Lung microvascular endothelial cell (primary cell): ENCODE data around the gene NSUN6. TPM values are rescaled to one million over a fixed set of nuclear protein-coding genes. Genes with fewer than 3 reads are reported as not detected.
A peak's percentile ranks its signal among the peaks of the same experiment; 100 is the strongest.

ENCODE experiments used
- DNase-seq, 2 donors: peaks; one replicate each; pipeline versions ENCODE4 v3.0.0 to v3.0.0-alpha.2; 2010; ENCODE audit warnings: low read depth in 2 of 2
- total RNA-seq: library from RNA; depleted of rRNA; stranded (reverse); fragments of >200 nt; gene quantifications from 2 replicates; pipeline ENCODE4 v1.2.1, GENCODE V29; 2014

The NSUN6 gene
- total RNA-seq, 1 donor from 2014 or later, result 3.8 TPM

GRCh38 chr10:18563003-18563726, 88.2 kb downstream of the NSUN6 start:
- DNase-seq, result no peak

GRCh38 chr10:18561861-18562551, 89.4 kb downstream of the NSUN6 start:
- no peak for DNase-seq

GRCh38 chr10:18557960-18558359, 93.4 kb downstream of the NSUN6 start:
- no peak for DNase-seq

- no peak for DNase-seq
Measured at GRCh38 chr10:18556522-18557147, 94.8 kb downstream of the NSUN6 start.

GRCh38 chr10:18554479-18554878, 96.9 kb downstream of the NSUN6 start:
- DNase-seq, result no peak

GRCh38 chr10:18551473-18551872, 99.9 kb downstream of the NSUN6 start:
- DNase-seq, result no peak

GRCh38 chr10:18549105-18549504, 102.3 kb downstream of the NSUN6 start:
- DNase-seq, result no peak

- DNase-seq, result peak in 1 of 2 donors; percentile 21
Measured at GRCh38 chr10:18545621-18546305, 105.6 kb downstream of the NSUN6 start.

GRCh38 chr10:18542832-18543231, 108.6 kb downstream of the NSUN6 start:
- no peak for DNase-seq

- DNase-seq, result no peak
Measured at GRCh38 chr10:18540195-18540594, 111.2 kb downstream of the NSUN6 start.

GRCh38 chr10:18539335-18539734, 112.1 kb downstream of the NSUN6 start:
- DNase-seq, result no peak

- no peak for DNase-seq
Measured at GRCh38 chr10:18533896-18534295, 117.5 kb downstream of the NSUN6 start.

- no peak for DNase-seq
Measured at GRCh38 chr10:18532881-18533535, 118.4 kb downstream of the NSUN6 start.

- no peak for DNase-seq
Measured at GRCh38 chr10:18528292-18528691, 123.1 kb downstream of the NSUN6 start.

GRCh38 chr10:18527687-18528086, 123.7 kb downstream of the NSUN6 start:
- DNase-seq, result no peak

- DNase-seq, result no peak
Measured at GRCh38 chr10:18523858-18524257, 127.5 kb downstream of the NSUN6 start.

GRCh38 chr10:18523025-18523424, 128.4 kb downstream of the NSUN6 start:
- no peak for DNase-seq

- DNase-seq, result no peak
Measured at GRCh38 chr10:18516851-18517250, 134.5 kb downstream of the NSUN6 start.

GRCh38 chr10:18514537-18514936, 136.8 kb downstream of the NSUN6 start:
- no peak for DNase-seq

- no peak for DNase-seq
Measured at GRCh38 chr10:18508587-18508986, 142.8 kb downstream of the NSUN6 start.

GRCh38 chr10:18505456-18506118, 145.8 kb downstream of the NSUN6 start:
- no peak for DNase-seq
